ENCODE results near the gene ZMAT5. TPM values are rescaled to one million over a fixed set of nuclear protein-coding genes. Genes with fewer than 3 reads are reported as not detected.

The ZMAT5 gene
- total and polyA plus RNA-seq, 9 of the 15 experiments (the other 6 are each of a cell fraction or from before 2014, with no cell fraction given) = 2.0 to 25.2 (median 11.9) TPM

DNA sequence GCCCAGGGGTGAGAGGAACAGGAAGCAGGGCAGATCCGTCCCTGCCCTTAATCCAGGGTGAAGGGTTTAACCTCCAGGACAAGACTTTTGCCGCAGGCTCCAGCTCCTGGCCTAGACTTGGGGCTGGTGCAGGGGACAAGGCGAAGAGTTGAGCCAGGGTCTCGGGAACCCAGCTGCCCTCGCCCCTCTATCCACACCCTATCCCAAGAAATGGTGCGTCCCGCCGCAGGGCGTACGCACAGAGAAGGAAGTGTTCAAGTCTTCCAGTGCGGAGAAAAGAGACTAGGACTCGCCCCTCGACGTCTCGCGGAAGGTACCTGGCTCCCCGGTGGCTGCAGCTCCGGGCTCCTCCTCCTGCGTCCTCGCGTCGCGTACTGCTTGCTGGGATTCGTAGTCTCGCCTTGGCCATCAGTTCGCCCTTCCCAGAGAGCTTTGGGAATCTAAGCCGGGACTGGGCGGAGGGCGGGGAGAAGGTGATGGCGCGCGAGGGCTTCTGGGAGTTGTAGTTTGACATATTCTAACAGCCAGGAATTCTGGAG, at the start of gene ZMAT5 (continued):
- TF ChIP-seq, protein P1, sequence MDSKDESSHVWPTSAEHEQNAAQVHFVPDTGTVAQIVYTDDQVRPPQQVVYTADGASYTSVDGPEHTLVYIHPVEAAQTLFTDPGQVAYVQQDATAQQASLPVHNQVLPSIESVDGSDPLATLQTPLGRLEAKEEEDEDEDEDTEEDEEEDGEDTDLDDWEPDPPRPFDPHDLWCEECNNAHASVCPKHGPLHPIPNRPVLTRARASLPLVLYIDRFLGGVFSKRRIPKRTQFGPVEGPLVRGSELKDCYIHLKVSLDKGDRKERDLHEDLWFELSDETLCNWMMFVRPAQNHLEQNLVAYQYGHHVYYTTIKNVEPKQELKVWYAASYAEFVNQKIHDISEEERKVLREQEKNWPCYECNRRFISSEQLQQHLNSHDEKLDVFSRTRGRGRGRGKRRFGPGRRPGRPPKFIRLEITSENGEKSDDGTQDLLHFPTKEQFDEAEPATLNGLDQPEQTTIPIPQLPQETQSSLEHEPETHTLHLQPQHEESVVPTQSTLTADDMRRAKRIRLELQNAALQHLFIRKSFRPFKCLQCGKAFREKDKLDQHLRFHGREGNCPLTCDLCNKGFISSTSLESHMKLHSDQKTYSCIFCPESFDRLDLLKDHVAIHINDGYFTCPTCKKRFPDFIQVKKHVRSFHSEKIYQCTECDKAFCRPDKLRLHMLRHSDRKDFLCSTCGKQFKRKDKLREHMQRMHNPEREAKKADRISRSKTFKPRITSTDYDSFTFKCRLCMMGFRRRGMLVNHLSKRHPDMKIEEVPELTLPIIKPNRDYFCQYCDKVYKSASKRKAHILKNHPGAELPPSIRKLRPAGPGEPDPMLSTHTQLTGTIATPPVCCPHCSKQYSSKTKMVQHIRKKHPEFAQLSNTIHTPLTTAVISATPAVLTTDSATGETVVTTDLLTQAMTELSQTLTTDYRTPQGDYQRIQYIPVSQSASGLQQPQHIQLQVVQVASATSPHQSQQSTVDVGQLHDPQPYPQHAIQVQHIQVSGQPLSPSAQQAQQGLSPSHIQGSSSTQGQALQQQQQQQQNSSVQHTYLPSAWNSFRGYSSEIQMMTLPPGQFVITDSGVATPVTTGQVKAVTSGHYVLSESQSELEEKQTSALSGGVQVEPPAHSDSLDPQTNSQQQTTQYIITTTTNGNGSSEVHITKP (IDR thresholded peaks at IDR 0.05; ENCODE audit: partially characterized antibody) = peak; percentile 93
- TF ChIP-seq POU5F1 (IDR thresholded peaks at IDR 0.05; ENCODE audit: borderline replicate concordance, low read depth, low read length, partially characterized antibody) (no peak), PHF8 (IDR thresholded peaks at IDR 0.05; ENCODE audit: borderline replicate concordance, low read length) (peak; percentile 51; the same call in 1 of the 2 replicates), ESRRB (CRISPR knock-in tag; IDR thresholded peaks at IDR 0.05; ENCODE audit: borderline replicate concordance) (no peak), HDGF (IDR thresholded peaks at IDR 0.05) (no peak), DIDO1 (tag; IDR thresholded peaks at IDR 0.05; ENCODE audit: low read depth) (no peak), YBX1 (IDR thresholded peaks at IDR 0.05) (no peak), SLC30A9 (CRISPR knock-in tag; IDR thresholded peaks at IDR 0.05) (no peak), GABPA (tag; conservative IDR thresholded peaks at IDR 0.05; ENCODE audit: low read depth) (peak; percentile 57; the same call in 1 of the 2 replicates), NR3C1 (CRISPR knock-in tag; IDR thresholded peaks at IDR 0.05) (no peak), ARID2 (IDR thresholded peaks at IDR 0.05) (no peak), CTBP1 (IDR thresholded peaks at IDR 0.05; ENCODE audit: borderline replicate concordance) (no peak)
- TF ChIP-seq, protein P2, sequence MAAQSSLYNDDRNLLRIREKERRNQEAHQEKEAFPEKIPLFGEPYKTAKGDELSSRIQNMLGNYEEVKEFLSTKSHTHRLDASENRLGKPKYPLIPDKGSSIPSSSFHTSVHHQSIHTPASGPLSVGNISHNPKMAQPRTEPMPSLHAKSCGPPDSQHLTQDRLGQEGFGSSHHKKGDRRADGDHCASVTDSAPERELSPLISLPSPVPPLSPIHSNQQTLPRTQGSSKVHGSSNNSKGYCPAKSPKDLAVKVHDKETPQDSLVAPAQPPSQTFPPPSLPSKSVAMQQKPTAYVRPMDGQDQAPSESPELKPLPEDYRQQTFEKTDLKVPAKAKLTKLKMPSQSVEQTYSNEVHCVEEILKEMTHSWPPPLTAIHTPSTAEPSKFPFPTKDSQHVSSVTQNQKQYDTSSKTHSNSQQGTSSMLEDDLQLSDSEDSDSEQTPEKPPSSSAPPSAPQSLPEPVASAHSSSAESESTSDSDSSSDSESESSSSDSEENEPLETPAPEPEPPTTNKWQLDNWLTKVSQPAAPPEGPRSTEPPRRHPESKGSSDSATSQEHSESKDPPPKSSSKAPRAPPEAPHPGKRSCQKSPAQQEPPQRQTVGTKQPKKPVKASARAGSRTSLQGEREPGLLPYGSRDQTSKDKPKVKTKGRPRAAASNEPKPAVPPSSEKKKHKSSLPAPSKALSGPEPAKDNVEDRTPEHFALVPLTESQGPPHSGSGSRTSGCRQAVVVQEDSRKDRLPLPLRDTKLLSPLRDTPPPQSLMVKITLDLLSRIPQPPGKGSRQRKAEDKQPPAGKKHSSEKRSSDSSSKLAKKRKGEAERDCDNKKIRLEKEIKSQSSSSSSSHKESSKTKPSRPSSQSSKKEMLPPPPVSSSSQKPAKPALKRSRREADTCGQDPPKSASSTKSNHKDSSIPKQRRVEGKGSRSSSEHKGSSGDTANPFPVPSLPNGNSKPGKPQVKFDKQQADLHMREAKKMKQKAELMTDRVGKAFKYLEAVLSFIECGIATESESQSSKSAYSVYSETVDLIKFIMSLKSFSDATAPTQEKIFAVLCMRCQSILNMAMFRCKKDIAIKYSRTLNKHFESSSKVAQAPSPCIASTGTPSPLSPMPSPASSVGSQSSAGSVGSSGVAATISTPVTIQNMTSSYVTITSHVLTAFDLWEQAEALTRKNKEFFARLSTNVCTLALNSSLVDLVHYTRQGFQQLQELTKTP (IDR thresholded peaks at IDR 0.05; ENCODE audit: low read depth in 1 of 2, partially characterized antibody in 2 of 2) = no peak
- TF ChIP-seq, protein P3, sequence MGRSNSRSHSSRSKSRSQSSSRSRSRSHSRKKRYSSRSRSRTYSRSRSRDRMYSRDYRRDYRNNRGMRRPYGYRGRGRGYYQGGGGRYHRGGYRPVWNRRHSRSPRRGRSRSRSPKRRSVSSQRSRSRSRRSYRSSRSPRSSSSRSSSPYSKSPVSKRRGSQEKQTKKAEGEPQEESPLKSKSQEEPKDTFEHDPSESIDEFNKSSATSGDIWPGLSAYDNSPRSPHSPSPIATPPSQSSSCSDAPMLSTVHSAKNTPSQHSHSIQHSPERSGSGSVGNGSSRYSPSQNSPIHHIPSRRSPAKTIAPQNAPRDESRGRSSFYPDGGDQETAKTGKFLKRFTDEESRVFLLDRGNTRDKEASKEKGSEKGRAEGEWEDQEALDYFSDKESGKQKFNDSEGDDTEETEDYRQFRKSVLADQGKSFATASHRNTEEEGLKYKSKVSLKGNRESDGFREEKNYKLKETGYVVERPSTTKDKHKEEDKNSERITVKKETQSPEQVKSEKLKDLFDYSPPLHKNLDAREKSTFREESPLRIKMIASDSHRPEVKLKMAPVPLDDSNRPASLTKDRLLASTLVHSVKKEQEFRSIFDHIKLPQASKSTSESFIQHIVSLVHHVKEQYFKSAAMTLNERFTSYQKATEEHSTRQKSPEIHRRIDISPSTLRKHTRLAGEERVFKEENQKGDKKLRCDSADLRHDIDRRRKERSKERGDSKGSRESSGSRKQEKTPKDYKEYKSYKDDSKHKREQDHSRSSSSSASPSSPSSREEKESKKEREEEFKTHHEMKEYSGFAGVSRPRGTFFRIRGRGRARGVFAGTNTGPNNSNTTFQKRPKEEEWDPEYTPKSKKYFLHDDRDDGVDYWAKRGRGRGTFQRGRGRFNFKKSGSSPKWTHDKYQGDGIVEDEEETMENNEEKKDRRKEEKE (IDR thresholded peaks at IDR 0.05; ENCODE audit: borderline replicate concordance in 1 of 2, control insufficient read depth in 1 of 2, low read depth in 2 of 2, low read length in 1 of 2) = no peak
- TF ChIP-seq, protein P4, sequence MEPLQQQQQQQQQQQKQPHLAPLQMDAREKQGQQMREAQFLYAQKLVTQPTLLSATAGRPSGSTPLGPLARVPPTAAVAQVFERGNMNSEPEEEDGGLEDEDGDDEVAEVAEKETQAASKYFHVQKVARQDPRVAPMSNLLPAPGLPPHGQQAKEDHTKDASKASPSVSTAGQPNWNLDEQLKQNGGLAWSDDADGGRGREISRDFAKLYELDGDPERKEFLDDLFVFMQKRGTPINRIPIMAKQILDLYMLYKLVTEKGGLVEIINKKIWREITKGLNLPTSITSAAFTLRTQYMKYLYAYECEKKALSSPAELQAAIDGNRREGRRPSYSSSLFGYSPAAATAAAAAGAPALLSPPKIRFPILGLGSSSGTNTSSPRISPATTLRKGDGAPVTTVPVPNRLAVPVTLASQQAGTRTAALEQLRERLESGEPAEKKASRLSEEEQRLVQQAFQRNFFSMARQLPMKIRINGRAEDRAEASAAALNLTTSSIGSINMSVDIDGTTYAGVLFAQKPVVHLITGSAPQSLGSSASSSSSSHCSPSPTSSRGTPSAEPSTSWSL (CRISPR knock-in tag; IDR thresholded peaks at IDR 0.05; ENCODE audit: borderline replicate concordance) = no peak
